HG03139 (cell line): ENCODE data around the gene LIN7B.
A peak's percentile ranks its signal among the peaks of the same experiment; 100 is the strongest.
"Not testable (repeated sequence)": the region's sequence is repeated elsewhere in the genome, so short reads cannot be mapped to it uniquely, and the experiment has no call there.

Source experiments
- ATAC-seq: cut with Tn5 transposase; IDR thresholded peaks from one replicate; pipeline ENCODE4 v1.9.1; 2021; ENCODE audit not compliant: unreplicated experiment

LIN7B gene

GRCh38 chr19:49113762-49114629, at the start of gene LIN7B:
TSS of gene LIN7B (plus strand) at chr19:49114370. CDS start at chr19:49114405, 35 bp downstream.
- ATAC-seq = peak; percentile 44

GRCh38 chr19:49064768-49065611, 49.2 kb upstream of the LIN7B start, which contains the start of gene NTF4:
TSS of gene NTF4 (minus strand) at chr19:49064818. CDS start at chr19:49061997, 2,821 bp downstream.
- no peak for ATAC-seq

- ATAC-seq = no peak
Measured at GRCh38 chr19:49065905-49066512, 48.2 kb upstream of the LIN7B start.

GRCh38 chr19:49067554-49067953, 46.6 kb upstream of the LIN7B start:
- no peak for ATAC-seq

GRCh38 chr19:49069026-49069425, 45.1 kb upstream of the LIN7B start:
- ATAC-seq = no peak

GRCh38 chr19:49070416-49070815, 43.8 kb upstream of the LIN7B start:
- ATAC-seq = no peak

GRCh38 chr19:49071860-49072547, 42.2 kb upstream of the LIN7B start:
- no peak for ATAC-seq

- no peak for ATAC-seq
Measured at GRCh38 chr19:49073514-49074378, 40.4 kb upstream of the LIN7B start.

- not testable (repeated sequence) for ATAC-seq
Measured at GRCh38 chr19:49074869-49075268, 39.3 kb upstream of the LIN7B start.

- ATAC-seq = no peak
Measured at GRCh38 chr19:49080392-49080791, 33.8 kb upstream of the LIN7B start.

- no peak for ATAC-seq
Measured at GRCh38 chr19:49081273-49081672, 32.9 kb upstream of the LIN7B start.

GRCh38 chr19:49084206-49085019, 29.8 kb upstream of the LIN7B start:
- no peak for ATAC-seq

- ATAC-seq = peak; percentile 73
Measured at GRCh38 chr19:49085020-49085867, 28.9 kb upstream of the LIN7B start, which contains the start of gene SNRNP70. TSS of gene SNRNP70 (plus strand) at chr19:49085451. CDS start at chr19:49086415, 964 bp downstream.

GRCh38 chr19:49085868-49086232, 28.3 kb upstream of the LIN7B start:
- ATAC-seq = no peak

GRCh38 chr19:49086296-49086695, 27.9 kb upstream of the LIN7B start:
- no peak for ATAC-seq

GRCh38 chr19:49091391-49092038, 22.7 kb upstream of the LIN7B start:
- no peak for ATAC-seq

- ATAC-seq = no peak
Measured at GRCh38 chr19:49092686-49093085, 21.5 kb upstream of the LIN7B start.
